Stimulated activated CD4-positive, alpha-beta T cell treated with anti-CD3 and anti-CD28 coated beads, Interleukin-4, amount 100 ng/mL, for 4 hours (primary cell): ENCODE data around the gene RAB7A.
"Not testable (repeated sequence)": the region's sequence is repeated elsewhere in the genome, so short reads cannot be mapped to it uniquely, and the experiment has no call there.

Experiments used
- DNase-seq, 2 experiments: peaks; one replicate each; pipeline ENCODE4 v3.0.0-alpha.2; 2020

Gene RAB7A

GRCh38 chr3:128824132-128824850, 98.3 kb downstream of the RAB7A start:
- no peak for DNase-seq

- no peak for DNase-seq
Observed at GRCh38 chr3:128825117-128825725, 99.2 kb downstream of the RAB7A start.

GRCh38 chr3:128829087-128829486, 103.1 kb downstream of the RAB7A start:
- not testable (repeated sequence) for DNase-seq

- not testable (repeated sequence) for DNase-seq
Observed at GRCh38 chr3:128829925-128830625, 104.1 kb downstream of the RAB7A start.

DNA sequence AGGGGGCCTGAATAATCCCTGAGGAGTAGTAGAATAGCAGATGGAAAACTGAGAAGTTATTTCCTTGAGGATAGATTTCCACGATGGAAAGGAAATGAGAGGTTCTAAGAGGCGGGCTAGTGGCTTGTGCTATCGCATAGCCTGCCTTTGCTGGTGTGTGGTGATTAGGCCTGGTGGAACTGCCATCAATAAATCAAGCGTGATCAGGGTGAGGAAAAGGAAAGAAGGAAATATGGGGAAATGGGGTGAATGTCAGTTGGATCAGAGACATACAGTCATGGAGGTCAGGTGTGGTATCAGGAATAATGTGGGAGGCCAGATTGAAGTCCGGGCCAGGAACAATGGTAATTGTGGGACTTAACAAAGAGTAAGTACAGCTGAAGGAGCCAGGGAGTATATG, 104.8 kb downstream of the RAB7A start:
- not testable (repeated sequence) for DNase-seq

- not testable (repeated sequence) for DNase-seq
Observed at GRCh38 chr3:128832979-128833378, 107.0 kb downstream of the RAB7A start.

GRCh38 chr3:128835096-128835495, 109.1 kb downstream of the RAB7A start:
- DNase-seq = no peak

GRCh38 chr3:128841926-128842920, 116.2 kb downstream of the RAB7A start:
- DNase-seq = no peak

GRCh38 chr3:128844502-128844901, 118.5 kb downstream of the RAB7A start:
- no peak for DNase-seq

DNA sequence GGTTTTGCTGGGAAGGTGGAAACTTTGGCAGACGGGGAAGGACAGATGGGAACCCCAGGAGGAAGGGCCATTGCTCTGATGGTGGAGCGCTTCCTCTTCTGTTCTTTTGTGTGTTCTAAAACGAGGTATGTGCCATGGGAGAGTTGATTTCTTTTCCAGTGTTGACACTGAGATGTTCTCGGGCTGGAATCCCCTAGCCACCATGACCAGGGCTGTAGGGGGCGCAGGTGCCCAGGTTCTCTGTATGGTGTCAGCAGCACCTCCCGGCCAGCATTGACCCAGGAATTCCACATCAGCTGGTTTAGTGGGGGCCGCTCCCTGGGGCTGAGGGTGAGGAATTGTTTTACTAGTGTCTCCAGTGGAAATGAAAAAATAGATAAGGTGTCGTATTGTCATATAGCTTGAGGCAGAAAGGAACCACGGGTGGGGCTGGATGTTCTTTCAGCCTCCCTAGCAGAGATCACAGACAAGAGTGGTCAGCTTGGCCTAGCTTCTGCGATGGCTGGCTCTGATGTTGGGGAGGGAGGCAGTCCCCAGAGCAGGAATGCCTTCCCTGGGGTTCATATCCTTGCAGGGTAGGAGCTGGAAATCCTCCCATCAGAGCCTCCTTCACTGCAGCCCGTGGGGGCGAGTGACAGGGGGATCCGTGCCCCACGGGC, 119.3 kb downstream of the RAB7A start:
- DNase-seq = no peak

DNA sequence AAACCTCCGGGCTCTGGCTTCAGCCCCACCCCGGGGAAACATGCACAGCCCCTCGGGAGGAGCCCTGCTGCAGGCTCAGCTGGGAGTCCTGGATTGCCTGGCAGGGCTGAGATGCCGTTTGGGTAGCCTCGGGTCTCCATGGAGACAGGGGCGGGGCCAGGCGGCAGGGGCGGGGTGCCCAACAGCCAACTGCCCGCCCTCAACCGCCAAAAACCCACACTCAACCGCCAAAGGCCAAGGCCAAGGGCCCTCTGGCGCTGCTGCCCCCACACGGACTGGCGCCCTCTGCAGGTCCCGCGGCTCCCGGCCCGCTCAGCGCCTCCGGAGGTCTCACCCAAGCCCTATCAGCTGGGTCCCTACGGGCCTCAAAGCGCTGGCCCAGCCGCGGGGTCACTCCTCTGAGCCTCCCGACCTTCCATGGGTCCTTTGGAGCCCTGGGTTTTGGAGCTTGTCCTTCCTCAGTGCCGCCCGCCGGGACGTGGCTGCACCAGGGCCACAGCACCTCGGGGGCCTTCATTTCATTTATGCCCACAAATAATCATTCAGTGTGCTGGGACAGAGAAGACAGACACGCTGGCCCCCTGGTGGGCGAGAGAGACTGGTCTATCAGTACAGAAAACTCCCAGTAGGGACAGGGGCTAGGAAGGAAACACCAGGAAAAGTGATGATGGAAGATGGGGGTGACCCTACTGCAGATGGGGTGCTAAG, 119.9 kb downstream of the RAB7A start:
- DNase-seq = peak; percentile 76 to 81

GRCh38 chr3:128846486-128846891, 120.5 kb downstream of the RAB7A start:
- peak; percentile 12 to 19 for DNase-seq

- no peak for DNase-seq
Observed at GRCh38 chr3:128847666-128848370, 121.8 kb downstream of the RAB7A start.

DNA sequence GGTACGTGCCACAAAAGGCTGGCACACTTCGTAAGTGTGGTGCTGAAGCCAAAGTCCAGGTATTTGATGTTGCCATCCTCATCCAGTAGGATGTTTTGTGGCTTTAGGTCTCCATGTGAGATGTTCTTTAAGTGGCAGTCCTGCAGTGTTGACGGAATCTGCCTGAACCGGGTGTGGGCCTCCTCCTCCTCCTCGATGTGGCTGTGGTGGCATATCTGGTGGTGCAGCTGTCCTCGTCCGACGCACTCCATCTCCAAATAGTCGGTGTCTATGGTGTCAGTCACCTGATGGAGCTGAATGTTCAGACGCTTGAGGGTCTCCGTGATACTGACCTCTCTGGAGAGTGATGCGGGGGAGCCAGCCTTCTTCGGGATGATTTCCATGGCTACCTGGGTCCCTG, 123.0 kb downstream of the RAB7A start:
- DNase-seq = no peak

GRCh38 chr3:128849911-128850455, 124.0 kb downstream of the RAB7A start:
- no peak for DNase-seq

DNA sequence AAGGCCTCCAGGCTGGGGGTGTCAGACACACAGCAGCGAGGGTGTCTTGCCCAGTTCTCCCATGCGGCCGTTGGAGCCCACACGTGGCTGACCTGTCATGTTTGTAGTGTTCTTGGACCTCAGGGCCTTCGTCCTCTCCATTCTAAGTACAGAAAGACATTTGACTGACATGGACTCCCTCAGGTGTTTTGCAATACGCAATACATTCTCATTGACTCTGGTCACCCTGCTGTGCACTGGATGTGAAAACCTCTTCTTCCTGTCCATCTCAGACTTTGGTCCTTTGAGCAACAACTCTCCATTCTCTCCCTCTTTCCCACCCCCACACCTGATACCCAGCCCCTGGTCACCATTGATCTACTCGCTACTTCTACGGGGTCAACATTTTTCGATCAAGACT, 124.6 kb downstream of the RAB7A start:
- no peak for DNase-seq

GRCh38 chr3:128851601-128852000, 125.6 kb downstream of the RAB7A start:
- DNase-seq = no peak

- no peak for DNase-seq
Observed at GRCh38 chr3:128853826-128854225, 127.8 kb downstream of the RAB7A start.

DNA sequence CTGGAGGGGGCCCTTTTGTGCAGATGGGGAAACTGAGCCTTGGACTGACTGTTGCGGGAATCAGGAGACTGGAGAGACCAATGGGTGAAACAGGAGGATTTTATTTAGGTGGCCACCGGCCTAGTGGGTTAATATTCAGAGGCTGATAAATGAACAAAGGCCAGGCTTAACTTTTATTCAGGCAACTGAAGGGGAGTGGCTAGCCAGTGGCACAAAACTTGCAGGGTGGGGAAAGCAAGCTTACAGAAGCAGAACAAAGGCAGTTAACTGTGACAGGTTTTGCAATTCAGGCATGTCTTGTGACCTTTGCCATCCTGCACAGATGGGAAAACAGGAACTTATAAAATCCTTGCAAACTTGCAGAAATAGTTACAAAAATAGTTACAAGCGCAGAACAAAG, 128.5 kb downstream of the RAB7A start:
- no peak for DNase-seq

DNA sequence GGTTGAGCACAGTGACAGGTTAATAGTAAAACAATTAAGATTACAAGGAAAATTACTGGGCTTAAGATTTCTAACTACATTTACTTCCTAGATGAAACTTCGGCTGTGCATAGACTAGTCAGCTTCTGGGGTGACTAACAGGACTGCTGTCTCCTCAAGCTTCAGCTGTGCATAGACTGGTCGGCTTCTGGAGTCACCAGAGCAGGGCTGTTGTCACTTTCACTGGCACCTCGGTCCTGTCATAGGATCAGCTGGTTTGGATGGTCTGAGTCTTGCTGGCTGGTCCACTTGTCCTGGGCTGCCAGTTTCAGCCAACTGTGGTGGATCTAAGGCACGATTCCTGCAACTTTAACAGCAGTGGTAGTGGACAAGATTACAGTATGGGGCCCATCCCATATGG, 129.6 kb downstream of the RAB7A start:
- DNase-seq = no peak

DNA sequence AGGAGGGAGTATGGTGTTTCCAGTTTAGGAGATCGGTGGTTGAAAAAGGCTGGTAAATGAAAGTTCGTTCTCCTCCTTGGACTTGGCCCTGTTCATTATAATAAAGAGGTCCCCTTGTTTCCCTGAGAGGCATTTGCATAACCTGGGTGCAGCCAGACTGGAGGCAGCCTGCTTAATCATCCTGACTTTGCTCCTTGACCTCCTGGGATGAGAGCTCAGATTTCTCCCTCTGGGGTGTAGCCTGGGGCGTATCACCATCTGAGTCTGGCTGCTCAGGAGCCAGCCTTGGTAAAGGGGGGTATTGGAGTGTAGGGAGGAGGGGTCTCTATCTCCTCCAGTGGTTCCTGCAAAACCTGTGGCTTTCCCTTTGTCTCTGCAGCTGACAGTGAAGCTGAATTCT, 132.2 kb downstream of the RAB7A start:
- DNase-seq = no peak
